Thyroid gland (tissue), 4 donors: Measurements from ENCODE around the gene PHACTR4. TPM values are rescaled to one million over a fixed set of nuclear protein-coding genes. Genes with fewer than 3 reads are reported as not detected.

Experiments
- DNase-seq, 2 donors: peaks; one replicate each; pipeline ENCODE4 v3.0.0-alpha.2; 2019
- H3K27ac ChIP-seq, 3 donors: fragments of 200-600 bp; sonication (generic); 1 replicate in 2 of 3; 2 replicates in 1 of 3; pipeline ENCODE4 v1.5.1; 2016 to 2019; ENCODE audit warnings: mild to moderate bottlenecking in 1 of 3, moderate library complexity in 1 of 3
- H3K27me3 ChIP-seq: fragments of 200-600 bp; sonication (generic); one replicate; pipeline ENCODE4 v1.5.1; 2019
- H3K36me3 ChIP-seq, 2 donors: fragments of 200-600 bp; sonication (generic); one replicate each; pipeline ENCODE4 v1.5.1; 2016 to 2019
- H3K4me1 ChIP-seq, 2 donors: fragments of 200-600 bp; sonication (generic); one replicate each; pipeline ENCODE4 v1.5.1; 2017 to 2019
- H3K4me3 ChIP-seq, 3 donors: fragments of 200-600 bp; sonication (generic); replicated peaks in 1 of 3; 1 replicate in 2 of 3; 2 replicates in 1 of 3; pipeline ENCODE4 v1.5.1; 2016; ENCODE audit warnings: mild to moderate bottlenecking in 1 of 3
- H3K9me3 ChIP-seq: fragments of 200-600 bp; sonication (generic); one replicate; pipeline ENCODE4 v1.5.1; 2017
- POLR2A ChIP-seq, 2 donors: fragments of 450-650 bp; IDR thresholded peaks; one replicate each; pipeline ENCODE4 v1.6.1; 2017; ENCODE audit warnings: antibody characterized with exemption in 2 of 2, mild to moderate bottlenecking in 2 of 2, moderate library complexity in 1 of 2
- WGBS, 2 donors: methylation state at CpG; one replicate each; pipeline ENCODE4 v1.1.5; 2017; 5-methylcytosine and 5-hydroxymethylcytosine counted together
- intact Hi-C: fragments of 100-400 bp; cut with DNase I; formaldehyde crosslinking; loops from one replicate; pipeline ENCODE4 v1.15.1; 2023
- total RNA-seq, 4 donors: library from RNA; depleted of rRNA; stranded (reverse); fragments of >200 nt; gene quantifications; one replicate each; pipeline ENCODE4 v1.2.3, GENCODE V29; 2016
- TF ChIP-seq, protein P1 (sequence below), 6 experiments: fragments of 200-600 bp in 3 of 6; fragments of 450-650 bp in 3 of 6; sonication (generic) in 3 of 6; IDR thresholded peaks; one replicate each; pipeline ENCODE4 v1.5.1; 2016 to 2019; ENCODE audit warnings: antibody characterized with exemption in 6 of 6, mild to moderate bottlenecking in 2 of 6, inconsistent platforms in 1 of 6, moderate library complexity in 1 of 6

Gene PHACTR4
- total RNA-seq, 4 donors from 2014 or later, result 25.9 to 31.2 (median 27.8) TPM

DNA sequence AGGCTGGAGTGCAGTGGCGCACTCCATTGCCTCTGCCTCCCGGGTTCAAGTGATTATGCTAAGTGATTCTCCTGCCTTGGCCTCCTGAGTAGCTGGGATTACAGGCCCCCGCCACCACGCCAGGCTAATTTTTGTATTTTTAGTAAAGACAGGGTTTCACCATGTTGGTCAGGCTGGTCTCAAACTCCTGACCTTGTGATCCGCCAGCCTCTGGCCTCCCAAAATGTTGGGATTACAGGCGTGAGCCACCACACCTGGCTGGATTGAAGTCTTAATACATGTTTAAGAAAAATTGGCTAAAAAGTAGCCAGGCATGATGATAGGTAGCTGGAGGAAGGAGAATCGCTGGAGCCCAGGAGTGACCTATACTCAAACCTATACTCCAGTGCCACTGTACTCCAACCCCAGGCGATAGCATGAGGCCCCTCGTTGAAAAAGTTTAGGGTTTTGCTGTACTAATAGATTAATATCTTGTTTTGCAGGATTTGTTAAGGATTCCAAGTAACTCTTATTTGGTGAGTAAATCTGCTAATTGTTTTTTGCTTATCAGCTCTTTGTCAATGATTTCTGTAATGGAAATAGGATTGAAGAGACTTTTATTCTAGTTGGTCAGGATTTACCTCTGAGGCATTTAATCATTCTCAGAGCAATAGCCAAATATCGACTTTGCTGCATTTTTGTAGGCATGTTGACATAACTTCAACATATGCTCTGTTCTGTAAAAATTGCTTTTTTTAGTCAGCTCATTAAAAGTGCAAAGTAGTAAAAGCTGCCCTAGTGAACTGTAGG is 138.3 kb downstream of the PHACTR4 start:
- TF ChIP-seq, protein P1, sequence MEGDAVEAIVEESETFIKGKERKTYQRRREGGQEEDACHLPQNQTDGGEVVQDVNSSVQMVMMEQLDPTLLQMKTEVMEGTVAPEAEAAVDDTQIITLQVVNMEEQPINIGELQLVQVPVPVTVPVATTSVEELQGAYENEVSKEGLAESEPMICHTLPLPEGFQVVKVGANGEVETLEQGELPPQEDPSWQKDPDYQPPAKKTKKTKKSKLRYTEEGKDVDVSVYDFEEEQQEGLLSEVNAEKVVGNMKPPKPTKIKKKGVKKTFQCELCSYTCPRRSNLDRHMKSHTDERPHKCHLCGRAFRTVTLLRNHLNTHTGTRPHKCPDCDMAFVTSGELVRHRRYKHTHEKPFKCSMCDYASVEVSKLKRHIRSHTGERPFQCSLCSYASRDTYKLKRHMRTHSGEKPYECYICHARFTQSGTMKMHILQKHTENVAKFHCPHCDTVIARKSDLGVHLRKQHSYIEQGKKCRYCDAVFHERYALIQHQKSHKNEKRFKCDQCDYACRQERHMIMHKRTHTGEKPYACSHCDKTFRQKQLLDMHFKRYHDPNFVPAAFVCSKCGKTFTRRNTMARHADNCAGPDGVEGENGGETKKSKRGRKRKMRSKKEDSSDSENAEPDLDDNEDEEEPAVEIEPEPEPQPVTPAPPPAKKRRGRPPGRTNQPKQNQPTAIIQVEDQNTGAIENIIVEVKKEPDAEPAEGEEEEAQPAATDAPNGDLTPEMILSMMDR (IDR thresholded peaks at IDR 0.05), result no peak
- no peak for TF ChIP-seq POLR2A (IDR thresholded peaks at IDR 0.05)
- peaks cover 48 to 49% of the 10 kb centered on the region in 2 donors for H3K4me1 ChIP-seq
- H3K27ac ChIP-seq, result peak overlapping the region; percentile 83 to 88 (median 84)
- H3K27me3 ChIP-seq, result no peaks in the 10 kb centered on the region
- H3K9me3 ChIP-seq, result no peaks in the 10 kb centered on the region
- intact Hi-C loops, result no loop called here
- DNase-seq, result no peak
- 45 to 48% methylated on average over 10 of the region's 10 CpGs for WGBS, 2 donors
- peak overlapping the region; percentile 44 to 89 (median 59) for H3K4me3 ChIP-seq
- H3K36me3 ChIP-seq, result peaks cover 23 to 34% of the 10 kb centered on the region in 2 donors

GRCh38 chr1:28508435-28508754 is 138.9 kb downstream of the PHACTR4 start:
- intact Hi-C loops, result no loop called here
- Histone ChIP-seq H3K4me3 (no peak overlapping the region), H3K9me3 (no peaks in the 10 kb centered on the region), H3K27me3 (no peaks in the 10 kb centered on the region), H3K36me3 (peaks cover 25 to 40% of the 10 kb centered on the region in 2 donors), H3K27ac (peak overlapping the region; percentile 83 to 88 (median 84)), H3K4me1 (peaks cover 48 to 49% of the 10 kb centered on the region in 2 donors)
- TF ChIP-seq, protein P1 (IDR thresholded peaks at IDR 0.05), result no peak
- TF ChIP-seq POLR2A (IDR thresholded peaks at IDR 0.05), result no peak
- WGBS, 2 donors, result 39 to 48% methylated on average over 5 of the region's 5 CpGs
- no peak for DNase-seq

DNA sequence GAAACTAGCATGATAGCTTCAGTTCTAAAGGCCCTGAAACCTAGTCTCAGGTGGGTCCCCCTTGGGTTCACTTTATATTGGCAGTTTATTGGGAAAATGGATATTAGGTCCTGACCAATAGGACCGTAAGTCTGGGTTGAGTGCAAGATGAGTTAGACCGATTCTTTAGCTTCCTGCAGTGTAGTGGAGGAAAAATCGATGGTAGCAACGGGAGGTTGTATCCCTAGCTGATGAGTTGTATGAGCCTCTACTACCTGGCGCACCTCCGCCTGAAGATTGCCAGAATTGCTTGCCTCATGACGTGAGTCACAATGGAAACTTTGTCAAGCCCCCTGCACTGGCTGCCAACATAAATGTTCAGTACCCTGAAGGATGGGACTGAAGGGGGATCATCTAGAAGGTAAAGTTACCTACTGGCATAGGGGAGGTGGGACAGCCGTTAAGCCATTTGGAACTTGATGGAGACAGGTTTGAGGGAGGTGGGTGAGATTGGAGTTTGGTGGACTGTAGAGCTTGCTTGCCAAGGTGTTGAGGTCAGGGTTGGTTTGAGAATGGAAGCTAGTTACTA is 140.2 kb downstream of the PHACTR4 start:
- Histone ChIP-seq H3K4me3 (no peak overlapping the region), H3K4me1 (peaks cover 48 to 49% of the 10 kb centered on the region in 2 donors), H3K27me3 (no peaks in the 10 kb centered on the region), H3K36me3 (peaks cover 25 to 50% of the 10 kb centered on the region in 2 donors), H3K27ac (peak overlapping the region; percentile 46 to 80 (median 69)), H3K9me3 (no peaks in the 10 kb centered on the region)
- no peak for DNase-seq
- 75 to 78% methylated on average over 8 of the region's 8 CpGs for WGBS, 2 donors
- TF ChIP-seq, protein P1 (IDR thresholded peaks at IDR 0.05), result no peak
- TF ChIP-seq POLR2A (IDR thresholded peaks at IDR 0.05), result no peak
- intact Hi-C loops, result no loop called here

DNA sequence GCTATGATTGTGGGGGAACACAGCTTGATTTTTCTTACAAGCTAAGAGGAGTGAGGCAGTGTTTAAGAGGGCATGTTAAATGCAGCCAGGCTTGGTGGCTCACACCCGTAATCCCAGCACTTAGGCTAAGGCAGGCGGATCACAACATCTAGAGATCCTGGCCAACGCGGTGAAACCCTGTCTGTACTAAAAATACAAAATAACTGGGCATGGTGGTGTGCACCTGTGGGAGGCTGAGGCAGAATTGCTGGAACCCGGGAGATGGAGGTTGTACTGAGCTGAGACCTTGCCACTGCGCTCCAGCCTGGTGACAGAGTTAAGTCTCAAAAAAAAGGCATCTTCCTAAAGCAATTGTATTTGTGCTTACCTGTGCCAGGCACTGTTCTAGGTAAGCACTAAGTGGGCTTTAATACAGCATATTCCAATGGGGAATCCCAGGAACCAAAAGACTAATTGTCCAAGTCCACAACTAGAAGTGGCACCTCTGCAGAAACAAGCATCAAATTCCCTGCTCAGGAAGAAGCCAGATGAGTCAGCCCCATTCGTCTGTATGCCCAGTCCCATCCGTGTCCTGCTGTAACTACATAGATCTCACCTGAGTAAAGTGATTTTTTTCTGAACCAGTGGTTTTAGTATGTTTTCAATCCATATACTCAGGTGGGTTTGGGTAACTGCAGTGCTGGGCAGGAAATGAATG is 140.9 kb downstream of the PHACTR4 start:
- H3K4me1 ChIP-seq, result peaks cover 48 to 49% of the 10 kb centered on the region in 2 donors
- no peaks in the 10 kb centered on the region for H3K27me3 ChIP-seq
- WGBS, 2 donors, result 77 to 83% methylated on average over 8 of the region's 8 CpGs
- intact Hi-C loops, result no loop called here
- H3K9me3 ChIP-seq, result no peaks in the 10 kb centered on the region
- H3K4me3 ChIP-seq, result peak overlapping the region in 1 of 3 donors; percentile 2
- TF ChIP-seq, protein P1 (IDR thresholded peaks at IDR 0.05), result no peak
- TF ChIP-seq POLR2A (IDR thresholded peaks at IDR 0.05), result no peak
- peak in 1 of 2 donors; percentile 16 for DNase-seq
- H3K36me3 ChIP-seq, result peaks cover 27 to 54% of the 10 kb centered on the region in 2 donors
- H3K27ac ChIP-seq, result peak overlapping the region; percentile 46 to 80 (median 69)
